Hematopoietic multipotent progenitor cell treated with erythropoietin and hydrocortisone succinate and interleukin-3 and kit ligand, for 4 days (in vitro differentiated cells): ENCODE data around the gene GLB1L3.

ENCODE experiments used
- DNase-seq: peaks from one replicate; pipeline ENCODE4 v3.0.0-alpha.2; 2015

GLB1L3 gene

GRCh38 chr11:134275534-134276395 lies at the start of gene GLB1L3:
GLB1L3 (plus strand) TSS chr11:134276379; CDS start chr11:134276741, 362 bp downstream.
- peak; percentile 78 for DNase-seq

- DNase-seq = no peak
Measured at GRCh38 chr11:134226806-134227325, 49.3 kb upstream of the GLB1L3 start.

GRCh38 chr11:134228625-134229024 lies 47.6 kb upstream of the GLB1L3 start:
- DNase-seq = no peak

GRCh38 chr11:134229126-134229790 lies 46.9 kb upstream of the GLB1L3 start:
- no peak for DNase-seq

GRCh38 chr11:134230339-134230738 lies 45.8 kb upstream of the GLB1L3 start:
- DNase-seq = no peak

GRCh38 chr11:134231958-134232659 lies 44.1 kb upstream of the GLB1L3 start:
- DNase-seq = peak; percentile 54

- peak; percentile 86 for DNase-seq
Measured at GRCh38 chr11:134233729-134234179, 42.4 kb upstream of the GLB1L3 start.

GRCh38 chr11:134235399-134235798 lies 40.8 kb upstream of the GLB1L3 start:
- no peak for DNase-seq

- DNase-seq = peak; percentile 26
Measured at GRCh38 chr11:134236834-134237556, 39.2 kb upstream of the GLB1L3 start.

- no peak for DNase-seq
Measured at GRCh38 chr11:134237557-134237922, 38.6 kb upstream of the GLB1L3 start.

GRCh38 chr11:134238956-134239355 lies 37.2 kb upstream of the GLB1L3 start:
- DNase-seq = no peak

GRCh38 chr11:134240592-134240991 lies 35.6 kb upstream of the GLB1L3 start:
- no peak for DNase-seq

- no peak for DNase-seq
Measured at GRCh38 chr11:134242376-134242775, 33.8 kb upstream of the GLB1L3 start.

- no peak for DNase-seq
Measured at GRCh38 chr11:134243913-134244312, 32.3 kb upstream of the GLB1L3 start.

GRCh38 chr11:134244593-134244992 lies 31.6 kb upstream of the GLB1L3 start:
- peak; percentile 70 for DNase-seq

GRCh38 chr11:134245434-134245833 lies 30.7 kb upstream of the GLB1L3 start:
- no peak for DNase-seq

GRCh38 chr11:134246100-134246499 lies 30.1 kb upstream of the GLB1L3 start:
- DNase-seq = no peak

- no peak for DNase-seq
Measured at GRCh38 chr11:134246678-134247077, 29.5 kb upstream of the GLB1L3 start.

- no peak for DNase-seq
Measured at GRCh38 chr11:134248910-134249480, 27.2 kb upstream of the GLB1L3 start.

GRCh38 chr11:134250246-134250645 lies 25.9 kb upstream of the GLB1L3 start:
- DNase-seq = no peak

GRCh38 chr11:134250675-134251074 lies 25.5 kb upstream of the GLB1L3 start:
- DNase-seq = peak; percentile 39
